H9 (cell line): ENCODE results near the gene GSG1L. TPM values are rescaled to one million over a fixed set of nuclear protein-coding genes. Genes with fewer than 3 reads are reported as not detected.

ENCODE experiments used
- DNase-seq: peaks from one replicate; pipeline ENCODE4 v3.0.0-alpha.2; 2017
- H2AFZ ChIP-seq: one replicate; pipeline ENCODE4 v1.6.1; 2013; ENCODE audit warnings: mild to moderate bottlenecking, low read length, control low read depth, moderate library complexity
- H2AK5ac ChIP-seq: 2 replicates; pipeline ENCODE4 v1.6.1; 2013; ENCODE audit warnings: low read length, control low read depth, mixed read lengths; ENCODE audit not compliant: insufficient read length
- H2BK120ac ChIP-seq: one replicate; pipeline ENCODE4 v1.6.1; 2013; ENCODE audit warnings: low read depth, mild to moderate bottlenecking, low read length, control low read depth, inconsistent platforms; ENCODE audit not compliant: poor library complexity, severe bottlenecking
- H2BK12ac ChIP-seq: 2 replicates; pipeline ENCODE4 v1.6.1; 2013; ENCODE audit warnings: low read length, control low read depth, mixed read lengths, low read depth; ENCODE audit not compliant: insufficient read length
- H2BK15ac ChIP-seq: 2 replicates; pipeline ENCODE4 v1.6.1; 2013; ENCODE audit warnings: low read depth, low read length, control low read depth
- H2BK20ac ChIP-seq: one replicate; pipeline ENCODE4 v1.6.1; 2013; ENCODE audit warnings: low read depth, mild to moderate bottlenecking, low read length, control low read depth, inconsistent platforms; ENCODE audit not compliant: poor library complexity, severe bottlenecking
- H2BK5ac ChIP-seq: 2 replicates; pipeline ENCODE4 v1.6.1; 2013; ENCODE audit warnings: low read length, control low read depth, mixed read lengths; ENCODE audit not compliant: insufficient read length
- H3K14ac ChIP-seq: 2 replicates; pipeline ENCODE4 v1.6.1; 2013; ENCODE audit warnings: low read length, control low read depth; ENCODE audit not compliant: insufficient read depth
- H3K18ac ChIP-seq: 2 replicates; pipeline ENCODE4 v1.6.1; 2013; ENCODE audit warnings: low read depth, mild to moderate bottlenecking, mixed read lengths, low read length, control low read depth; ENCODE audit not compliant: insufficient read length
- H3K23ac ChIP-seq: 2 replicates; pipeline ENCODE4 v1.6.1; 2013; ENCODE audit warnings: low read length, control low read depth, mixed read lengths, low read depth; ENCODE audit not compliant: insufficient read length
- H3K23me2 ChIP-seq: 2 replicates; pipeline ENCODE4 v1.6.1; 2013; ENCODE audit warnings: low read depth, mild to moderate bottlenecking, mixed read lengths, low read length, control low read depth; ENCODE audit not compliant: insufficient read length, poor library complexity, severe bottlenecking
- H3K27ac ChIP-seq: 2 replicates; pipeline ENCODE4 v1.5.1; 2013; ENCODE audit warnings: low read length, control low read depth, mixed read lengths, low read depth; ENCODE audit not compliant: insufficient read length
- H3K27me3 ChIP-seq: 2 replicates; pipeline ENCODE4 v1.6.1; 2013; ENCODE audit warnings: low read length, control low read depth, inconsistent platforms; ENCODE audit not compliant: insufficient read depth
- H3K4ac ChIP-seq: 2 replicates; pipeline ENCODE4 v1.6.1; 2013; ENCODE audit warnings: low read depth, mild to moderate bottlenecking, control low read depth, inconsistent platforms, low read length, moderate library complexity
- H3K4me1 ChIP-seq: 2 replicates; pipeline ENCODE4 v1.6.1; 2013; ENCODE audit warnings: low read length, control low read depth, inconsistent platforms; ENCODE audit not compliant: insufficient read depth
- H3K4me2 ChIP-seq: 2 replicates; pipeline ENCODE4 v1.6.1; 2013; ENCODE audit warnings: low read length, control low read depth, mixed read lengths; ENCODE audit not compliant: insufficient read length, insufficient read depth
- H3K56ac ChIP-seq: 2 replicates; pipeline ENCODE4 v1.6.1; 2013; ENCODE audit warnings: low read depth, mild to moderate bottlenecking, mixed read lengths, low read length, control low read depth; ENCODE audit not compliant: insufficient read length
- H3K79me1 ChIP-seq: 2 replicates; pipeline ENCODE4 v1.6.1; 2013; ENCODE audit warnings: low read depth, mild to moderate bottlenecking, moderate library complexity, low read length, control low read depth, inconsistent platforms; ENCODE audit not compliant: insufficient read depth, poor library complexity, severe bottlenecking
- H3K79me2 ChIP-seq: 2 replicates; pipeline ENCODE4 v1.6.1; 2013; ENCODE audit warnings: low read length, control low read depth, inconsistent platforms; ENCODE audit not compliant: insufficient read depth
- H3K9ac ChIP-seq: 2 replicates; pipeline ENCODE4 v1.6.1; 2013; ENCODE audit warnings: low read length, control low read depth, mixed read lengths; ENCODE audit not compliant: insufficient read length; ENCODE audit errors: extremely low read depth
- H3K9me3 ChIP-seq: one replicate; pipeline ENCODE4 v1.6.1; 2013; ENCODE audit warnings: low read depth, low read length, inconsistent platforms; ENCODE audit not compliant: control insufficient read depth
- H3T11ph ChIP-seq: one replicate; pipeline ENCODE4 v1.6.1; 2013; ENCODE audit warnings: mild to moderate bottlenecking, low read length, control low read depth, inconsistent platforms
- H4K20me1 ChIP-seq: one replicate; pipeline ENCODE4 v1.6.1; 2013; ENCODE audit not compliant: control insufficient read depth, insufficient read length, insufficient read depth
- H4K5ac ChIP-seq: 2 replicates; pipeline ENCODE4 v1.6.1; 2013; ENCODE audit warnings: low read depth, mild to moderate bottlenecking, mixed read lengths, low read length, control low read depth; ENCODE audit not compliant: insufficient read length
- H4K8ac ChIP-seq: replicated peaks from 2 replicates; pipeline ENCODE4 v1.6.1; 2013; ENCODE audit warnings: low read length, control low read depth, mixed read lengths, low read depth; ENCODE audit not compliant: insufficient read length
- H4K91ac ChIP-seq: 2 replicates; pipeline ENCODE4 v1.6.1; 2013; ENCODE audit warnings: low read depth, mild to moderate bottlenecking, moderate library complexity, mixed read lengths, low read length, control low read depth; ENCODE audit not compliant: insufficient read length
- H3K27ac Mint-ChIP-seq, 3 experiments: 2 replicates in 2 of 3; 3 replicates in 1 of 3; pipeline ENCODE4 v1.8.0; 2020 to 2021; ENCODE audit warnings: mixed read lengths in 3 of 3, mild to moderate bottlenecking in 1 of 3, moderate library complexity in 1 of 3
- H3K27me3 Mint-ChIP-seq: 2 replicates; pipeline ENCODE4 v1.8.0; 2021; ENCODE audit warnings: low read depth, mild to moderate bottlenecking, moderate library complexity, mixed read lengths
- H3K36me3 Mint-ChIP-seq, 3 experiments: 2 replicates in 2 of 3; 3 replicates in 1 of 3; pipeline ENCODE4 v1.8.0; 2020 to 2021; ENCODE audit warnings: low read depth in 3 of 3, mixed read lengths in 3 of 3; ENCODE audit not compliant: insufficient read depth in 1 of 3
- H3K4me1 Mint-ChIP-seq, 2 experiments: 2 replicates each; pipeline ENCODE4 v1.8.0; 2020; ENCODE audit warnings: mixed read lengths in 2 of 2
- H3K4me3 Mint-ChIP-seq, 2 experiments: 2 replicates in 1 of 2; 3 replicates in 1 of 2; pipeline ENCODE4 v1.8.0; 2020 to 2021; ENCODE audit warnings: mild to moderate bottlenecking in 2 of 2, mixed read lengths in 2 of 2, moderate library complexity in 1 of 2
- H3K9me3 Mint-ChIP-seq, 2 experiments: 2 replicates in 1 of 2; 3 replicates in 1 of 2; pipeline ENCODE4 v1.8.0; 2020; ENCODE audit warnings: mild to moderate bottlenecking in 2 of 2, mixed read lengths in 2 of 2, moderate library complexity in 1 of 2
- CTCF ChIP-seq: fragments of 200-600 bp; sonication (generic); conservative IDR thresholded peaks from 3 replicates; pipeline ENCODE4 v1.8.0; 2021; ENCODE audit warnings: antibody characterized with exemption, mild to moderate bottlenecking
- total RNA-seq: library from RNA; stranded (reverse); gene quantifications from 2 replicates; pipeline ENCODE4 v1.2.1, GENCODE V29; 2021

The GSG1L gene
- total RNA-seq, 1 experiment from 2014 or later: 0.35 TPM

GRCh38 chr16:27962197-27962596 lies 101.3 kb downstream of the GSG1L start:
- H4K91ac ChIP-seq: no peak overlapping the region
- H3K79me1 ChIP-seq: no peaks in the 10 kb centered on the region
- Mint-ChIP-seq H3K9me3 (peaks cover 0 to 7% of the 10 kb centered on the region in 2 experiments; a peak in 3 of 5 replicates), H3K4me3 (no peak overlapping the region; a peak in 1 of 5 replicates), H3K4me1 (no peaks in the 10 kb centered on the region), H3K27ac (no peak overlapping the region), H3K27me3 (peaks cover 24% of the 10 kb centered on the region), H3K36me3 (peaks cover 0 to 1% (median 0%) of the 10 kb centered on the region in 3 experiments; a peak in 2 of 7 replicates)
- H4K8ac ChIP-seq: no peak overlapping the region
- no peak overlapping the region for H2BK12ac ChIP-seq
- H3K23me2 ChIP-seq: no peaks in the 10 kb centered on the region
- TF ChIP-seq CTCF: no peak
- H2BK15ac ChIP-seq: no peak overlapping the region
- H3K4me1 ChIP-seq: no peaks in the 10 kb centered on the region
- H4K20me1 ChIP-seq: no peaks in the 10 kb centered on the region
- DNase-seq: no peak
- no peak overlapping the region for H3K18ac ChIP-seq
- no peak overlapping the region for H3K4me2 ChIP-seq
- H3K23ac ChIP-seq: no peak overlapping the region
- no peak overlapping the region for H2BK20ac ChIP-seq
- no peak overlapping the region for H3K4ac ChIP-seq
- H2AFZ ChIP-seq: no peak overlapping the region
- no peak overlapping the region for H4K5ac ChIP-seq
- no peak overlapping the region for H3K9ac ChIP-seq
- H2BK5ac ChIP-seq: no peak overlapping the region
- no peak overlapping the region for H3K56ac ChIP-seq
- H2BK120ac ChIP-seq: no peak overlapping the region
- no peak overlapping the region for H3K27ac ChIP-seq
- H3K14ac ChIP-seq: no peak overlapping the region
- no peaks in the 10 kb centered on the region for H3K27me3 ChIP-seq
- no peak overlapping the region for H2AK5ac ChIP-seq
- H3K9me3 ChIP-seq: no peaks in the 10 kb centered on the region
- no peaks in the 10 kb centered on the region for H3K79me2 ChIP-seq
- no peak overlapping the region for H3T11ph ChIP-seq
